HG03442 (cell line): Measurements from ENCODE around the gene TRPM2.
"Not testable (repeated sequence)": the region's sequence is repeated elsewhere in the genome, so short reads cannot be mapped to it uniquely, and the experiment has no call there.

Source experiments
- ATAC-seq: cut with Tn5 transposase; IDR thresholded peaks from one replicate; pipeline ENCODE4 v1.9.1; 2021; ENCODE audit warnings: mild to moderate bottlenecking, moderate library complexity; ENCODE audit not compliant: unreplicated experiment

Gene TRPM2

GRCh38 chr21:44405948-44406872 lies 52.8 kb downstream of the TRPM2 start:
- no peak for ATAC-seq

- no peak for ATAC-seq
Measured at GRCh38 chr21:44406953-44407352, 53.5 kb downstream of the TRPM2 start.

GRCh38 chr21:44407493-44407892 lies 54.1 kb downstream of the TRPM2 start:
- no peak for ATAC-seq

GRCh38 chr21:44408226-44408625 lies 54.8 kb downstream of the TRPM2 start:
- ATAC-seq: no peak

DNA sequence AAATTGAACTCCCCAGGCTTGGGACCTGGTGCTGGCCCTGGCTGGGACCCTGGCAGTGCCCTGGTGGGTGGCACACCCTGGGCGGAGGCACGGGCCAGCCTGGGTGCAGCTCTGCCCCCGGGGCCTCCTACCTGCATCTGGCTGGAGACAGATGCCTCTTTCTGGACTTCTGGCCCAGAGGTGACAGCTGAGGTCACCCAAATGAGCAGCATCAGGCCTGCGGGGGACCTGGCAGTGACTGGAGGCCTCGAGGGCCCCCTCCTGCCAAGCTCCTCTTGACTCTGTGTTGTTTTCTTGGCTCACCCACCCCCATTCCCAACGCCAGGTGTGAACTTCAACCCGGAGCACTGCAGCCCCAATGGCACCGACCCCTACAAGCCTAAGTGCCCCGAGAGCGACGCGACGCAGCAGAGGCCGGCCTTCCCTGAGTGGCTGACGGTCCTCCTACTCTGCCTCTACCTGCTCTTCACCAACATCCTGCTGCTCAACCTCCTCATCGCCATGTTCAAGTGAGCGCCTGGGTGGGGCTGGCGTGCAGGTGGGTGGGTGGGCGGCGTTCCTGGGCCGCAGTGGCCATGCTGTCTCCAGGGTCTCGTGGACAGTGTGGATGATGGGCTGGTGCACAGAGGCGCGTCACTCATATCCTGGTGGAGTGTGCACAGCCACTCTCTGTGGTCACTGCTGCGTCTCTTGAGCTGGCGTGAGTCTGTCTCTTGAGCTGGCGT lies 60.3 kb downstream of the TRPM2 start:
- ATAC-seq: no peak

DNA sequence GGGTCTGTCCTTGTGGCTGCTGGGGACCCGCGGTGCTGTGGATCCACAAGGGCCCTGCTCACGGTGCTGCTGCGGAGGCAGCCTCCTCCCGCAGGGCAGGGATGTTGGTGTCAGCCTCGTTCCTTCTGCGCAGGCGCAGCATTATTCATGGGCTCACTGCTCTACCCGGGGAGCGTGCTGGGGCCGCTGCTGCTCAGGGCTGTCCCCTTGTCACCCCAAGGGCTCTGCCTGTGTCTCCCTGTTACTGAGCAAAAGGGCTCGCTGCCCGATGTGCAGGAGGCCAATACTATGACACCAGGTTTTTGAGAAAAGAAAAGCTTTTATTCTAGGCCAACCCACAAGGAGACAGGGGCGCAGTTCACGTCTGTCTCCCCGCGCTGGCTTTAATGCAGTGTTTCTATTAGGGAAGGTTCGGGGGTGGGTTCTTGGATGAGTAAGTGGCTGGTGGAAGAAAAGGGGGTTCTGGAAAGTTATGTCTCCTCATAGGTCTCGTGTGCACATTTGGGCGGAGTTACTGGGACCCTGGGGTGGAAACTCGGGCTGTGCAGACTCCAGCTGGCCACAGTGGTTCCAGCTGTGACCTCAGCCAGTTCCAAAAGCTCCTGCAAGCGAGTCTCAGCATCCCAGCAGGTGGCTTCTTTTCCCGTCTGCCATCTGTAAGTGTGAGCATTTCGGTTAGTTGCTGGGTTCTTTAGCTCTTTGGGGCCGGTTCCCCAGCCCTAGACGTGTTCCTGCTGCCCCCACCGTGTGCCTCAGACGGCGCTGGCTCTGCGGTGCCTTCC lies 61.1 kb downstream of the TRPM2 start:
- ATAC-seq: no peak

DNA sequence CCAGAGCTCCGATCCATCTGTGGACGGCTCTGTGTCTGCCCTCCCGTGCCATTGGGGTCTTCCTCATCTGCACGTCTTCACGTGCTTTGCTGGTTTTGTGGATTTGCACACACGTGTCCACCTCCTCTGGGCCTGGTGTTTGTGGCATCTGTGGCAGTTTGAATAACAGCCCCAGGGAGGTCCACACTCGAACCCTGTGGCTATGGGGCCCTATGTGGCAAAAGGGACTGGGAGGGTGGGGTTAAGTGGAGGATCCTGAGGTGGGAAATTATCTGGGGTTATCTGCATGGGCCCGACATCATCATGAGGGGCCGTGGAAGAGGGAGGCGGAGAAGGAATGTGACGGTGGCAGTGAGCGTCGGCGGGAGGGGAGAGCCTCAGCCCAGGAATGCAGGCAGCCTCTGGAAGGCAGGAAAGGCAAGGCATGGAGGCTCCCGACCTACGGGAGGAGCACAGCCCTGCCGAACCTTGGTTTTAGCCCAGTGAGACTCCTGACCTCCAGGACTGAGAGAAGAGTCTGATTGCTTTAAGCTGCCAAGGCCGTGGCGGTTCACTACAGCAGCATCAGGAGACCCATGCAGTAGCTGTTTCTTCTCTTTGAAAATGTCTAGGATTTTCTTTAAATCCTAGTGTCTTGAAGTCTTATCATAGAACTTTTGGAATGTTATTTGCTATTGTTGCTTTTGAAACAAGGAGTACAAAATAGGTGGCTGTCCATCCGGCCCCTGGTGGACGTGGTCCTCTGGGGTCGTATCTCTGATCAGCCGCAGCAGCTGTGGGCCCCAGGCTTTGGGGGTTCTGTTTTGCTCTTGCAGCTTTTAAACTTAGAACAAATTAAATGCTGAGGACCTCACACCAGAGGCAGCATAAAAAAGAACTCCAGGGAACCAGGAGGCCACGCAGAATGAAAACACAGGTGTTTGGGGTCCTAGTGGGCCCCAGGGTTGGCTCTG lies 61.9 kb downstream of the TRPM2 start:
- ATAC-seq: no peak

DNA sequence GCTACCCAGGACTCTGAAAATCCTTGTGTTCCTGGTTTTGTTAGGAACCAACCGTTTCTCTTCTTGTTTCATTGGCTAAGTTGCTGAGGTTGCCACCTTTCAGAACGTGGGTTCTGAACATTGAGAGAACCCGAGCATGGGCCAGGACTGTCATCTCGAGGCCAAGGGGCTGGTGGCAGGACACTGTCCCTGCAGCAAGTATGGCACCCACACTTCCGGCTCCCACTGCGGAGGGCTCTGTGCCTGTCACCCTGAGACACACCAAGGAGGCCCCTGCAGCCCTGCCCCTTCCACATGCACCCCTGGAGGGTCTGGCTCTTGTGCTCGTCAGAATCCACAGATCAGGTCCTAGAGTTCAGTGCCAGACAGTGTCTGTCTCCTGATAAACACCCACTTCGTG lies 62.8 kb downstream of the TRPM2 start:
- ATAC-seq: no peak

- not testable (repeated sequence) for ATAC-seq
Measured at GRCh38 chr21:44417621-44418107, 64.2 kb downstream of the TRPM2 start.

GRCh38 chr21:44418108-44418875 lies 64.9 kb downstream of the TRPM2 start:
- no peak for ATAC-seq

GRCh38 chr21:44418876-44419230 lies 65.4 kb downstream of the TRPM2 start:
- no peak for ATAC-seq

DNA sequence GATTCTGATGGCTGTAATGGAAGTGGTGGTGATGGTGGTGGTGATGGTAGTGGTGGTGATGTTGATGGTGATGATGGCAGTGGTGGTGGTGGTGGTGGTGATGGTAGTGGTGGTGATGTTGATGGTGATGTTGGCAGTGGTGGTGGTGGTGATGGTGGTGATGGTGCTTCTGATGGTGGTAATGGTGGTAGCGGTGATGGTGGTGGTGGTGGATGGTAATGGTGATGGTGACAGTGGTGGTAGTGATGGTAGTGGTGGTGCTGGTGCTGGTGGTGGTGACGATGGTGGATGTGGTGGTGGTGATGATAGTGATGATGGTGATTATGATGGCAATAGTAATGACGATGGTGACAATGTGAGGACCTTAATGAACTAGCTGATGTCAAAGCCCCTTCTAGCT lies 66.3 kb downstream of the TRPM2 start:
- no peak for ATAC-seq

DNA sequence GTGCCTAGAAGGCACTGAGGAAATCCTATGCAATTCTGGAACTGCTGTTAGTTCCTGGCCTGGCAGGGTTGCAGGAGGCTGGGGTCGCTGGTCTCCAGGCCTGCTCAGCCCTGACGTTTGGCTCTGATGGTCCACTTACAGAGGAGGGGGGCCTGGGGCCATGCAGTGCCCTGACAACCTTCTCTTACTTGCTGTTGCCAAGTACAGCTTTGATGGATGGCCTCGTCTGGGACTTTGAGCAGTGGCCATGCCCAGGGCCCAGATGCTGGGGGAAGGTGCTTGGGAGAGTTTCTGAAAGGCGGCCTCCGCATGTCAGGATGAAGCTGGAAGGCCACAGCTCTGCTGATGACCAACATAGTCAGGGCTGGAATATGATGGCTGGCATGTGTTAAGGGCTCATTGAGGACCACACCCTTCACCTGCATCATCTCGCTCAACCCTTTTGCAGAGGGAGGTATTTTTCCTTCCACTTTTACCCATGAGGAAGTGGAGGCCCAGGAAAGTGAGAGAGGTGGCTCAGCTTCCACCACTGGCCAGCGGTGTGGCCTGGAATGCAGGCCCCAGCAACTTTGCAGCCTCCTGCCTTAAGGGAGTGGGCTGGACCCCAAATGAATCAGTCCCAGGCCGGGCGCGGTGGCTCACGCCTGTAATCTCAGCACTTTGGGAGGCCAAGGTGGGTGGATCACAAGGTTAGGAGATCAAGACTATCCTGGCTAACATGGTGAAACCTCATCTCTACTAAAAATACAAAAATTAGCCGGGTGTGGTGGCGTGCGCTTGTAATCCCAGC lies 67.2 kb downstream of the TRPM2 start:
- ATAC-seq: no peak

- no peak for ATAC-seq
Measured at GRCh38 chr21:44421901-44422840, 68.8 kb downstream of the TRPM2 start.

DNA sequence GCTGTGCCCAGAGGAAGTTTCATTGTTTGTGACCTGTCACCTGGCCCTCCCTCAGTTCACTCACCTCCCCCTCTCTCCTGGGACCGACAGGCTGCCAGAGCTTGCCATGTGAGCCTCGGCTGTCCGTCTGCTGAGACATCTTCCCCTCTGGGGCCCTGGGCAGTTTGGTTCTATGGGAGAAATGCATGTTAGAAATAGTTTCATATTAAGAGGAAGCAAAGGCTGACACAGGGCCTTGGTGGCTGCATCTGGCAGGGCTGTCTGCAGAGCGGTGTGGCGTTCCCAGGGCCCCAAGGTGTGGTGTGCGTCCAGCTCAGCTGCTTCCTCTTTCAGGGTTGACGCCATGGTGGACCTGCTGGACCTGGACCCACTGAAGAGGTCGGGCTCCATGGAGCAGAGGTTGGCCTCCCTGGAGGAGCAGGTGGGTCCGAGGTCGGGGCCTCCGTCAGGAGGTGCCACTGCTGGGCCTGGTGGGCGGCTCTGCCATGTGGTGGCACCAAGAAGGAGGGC lies 69.9 kb downstream of the TRPM2 start:
- no peak for ATAC-seq

DNA sequence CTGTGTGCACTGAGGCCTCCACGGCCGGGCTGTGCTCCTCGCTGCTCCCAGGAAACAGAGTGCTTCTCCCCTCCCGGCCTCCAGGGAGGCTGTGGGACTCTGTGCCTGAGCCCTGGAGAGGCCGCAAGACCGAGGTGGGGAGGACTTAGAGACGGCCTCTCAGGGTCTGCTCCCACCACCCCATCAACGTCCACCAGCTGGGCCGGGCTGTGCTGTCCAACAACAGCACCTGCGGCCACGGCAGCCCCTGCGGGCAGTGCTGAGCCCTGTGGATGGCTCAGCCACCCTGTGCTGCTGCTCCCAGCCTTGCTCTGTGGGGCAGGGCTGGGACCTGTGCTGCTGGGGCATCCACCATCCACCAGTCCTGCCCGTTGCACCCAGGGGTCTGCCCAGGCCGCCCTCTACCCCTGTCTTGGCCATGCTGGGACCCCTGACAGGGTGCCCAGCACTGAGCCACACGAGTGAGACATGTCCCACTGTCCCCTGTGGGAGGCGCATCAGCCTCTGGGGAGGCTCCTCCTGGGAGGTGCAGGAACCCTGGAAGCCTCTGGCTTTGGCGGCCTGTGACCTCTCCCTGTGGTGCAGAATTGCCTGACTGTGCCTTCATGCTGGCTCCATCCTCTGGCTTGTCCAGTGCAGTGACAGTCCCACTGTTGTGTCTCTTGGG lies 70.7 kb downstream of the TRPM2 start:
- no peak for ATAC-seq
